ENCODE measurements around the gene URM1.

Gene URM1

GRCh38 chr9:128369024-128369706 lies 2.0 kb upstream of the URM1 start:
- Histone ChIP-seq H3K27me3 (no peaks in the 10 kb centered on the region), H3K36me3 (peaks cover 3% of the 10 kb centered on the region; the same call in 1 of the 2 replicates), H3K4me3 (ENCODE audit: low read depth, low read length) (no peak overlapping the region), H3K4me1 (no peaks in the 10 kb centered on the region), H3K9me3 (no peaks in the 10 kb centered on the region)
- TF ChIP-seq CTCF (IDR thresholded peaks at IDR 0.05; ENCODE audit: low read depth, low read length), result no peak
- DNase-seq, result no peak

DNA sequence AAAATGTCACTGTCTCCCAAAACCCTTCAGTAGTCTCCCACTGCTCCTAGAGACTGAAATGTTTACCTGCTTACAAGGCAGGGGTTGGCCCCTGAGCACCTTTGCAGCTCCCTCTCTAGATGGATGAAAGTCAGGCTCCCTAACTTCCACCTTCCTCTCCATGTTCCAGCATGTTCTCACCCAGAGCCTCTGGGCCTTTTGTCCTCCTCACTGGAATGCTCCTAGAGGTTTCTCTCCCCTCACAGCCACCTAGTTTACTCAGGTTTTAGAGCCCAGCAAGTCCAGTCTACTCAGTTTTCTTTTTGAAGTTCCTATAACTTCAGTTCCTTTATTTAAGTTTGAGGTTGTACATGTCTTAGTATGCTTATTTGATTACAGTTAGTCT lies 815 bp upstream of the URM1 start:
- Histone ChIP-seq H3K27me3 (no peaks in the 10 kb centered on the region), H3K9me3 (no peaks in the 10 kb centered on the region), H3K4me3 (ENCODE audit: low read depth, low read length) (peak overlapping the region; percentile 94), H3K36me3 (peaks cover 3% of the 10 kb centered on the region), H3K4me1 (no peaks in the 10 kb centered on the region)
- TF ChIP-seq CTCF (IDR thresholded peaks at IDR 0.05; ENCODE audit: low read depth, low read length), result no peak
- DNase-seq, result no peak

DNA sequence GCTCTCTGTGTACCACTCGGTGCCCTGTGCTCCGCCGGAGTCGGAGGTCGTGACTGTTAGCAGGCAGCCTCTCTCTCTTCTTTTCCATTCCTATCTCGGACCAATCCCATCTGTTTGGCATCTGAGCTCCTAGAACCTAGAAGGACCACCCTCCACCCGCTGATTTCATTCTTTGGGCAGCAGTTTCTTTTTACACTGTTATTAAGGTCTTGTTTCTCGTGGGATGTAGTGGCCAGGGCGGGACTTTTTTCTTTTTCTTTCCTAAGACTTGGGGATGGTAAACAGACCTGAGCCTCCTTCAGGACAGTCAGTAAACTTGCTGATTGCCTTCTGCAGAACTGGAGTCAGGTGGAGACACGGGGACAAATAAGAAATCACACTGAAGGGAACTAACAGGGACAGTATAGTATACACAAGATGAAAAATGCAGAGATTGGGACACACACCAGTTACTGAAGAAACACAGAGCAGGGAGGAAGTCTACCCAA lies 500 bp downstream of the URM1 start:
- Histone ChIP-seq H3K27me3 (no peaks in the 10 kb centered on the region), H3K4me1 (no peaks in the 10 kb centered on the region), H3K36me3 (peaks cover 4% of the 10 kb centered on the region), H3K9me3 (no peaks in the 10 kb centered on the region), H3K4me3 (ENCODE audit: low read depth, low read length) (peak overlapping the region; percentile 94)
- no peak for DNase-seq
- TF ChIP-seq CTCF (IDR thresholded peaks at IDR 0.05; ENCODE audit: low read depth, low read length), result no peak

DNA sequence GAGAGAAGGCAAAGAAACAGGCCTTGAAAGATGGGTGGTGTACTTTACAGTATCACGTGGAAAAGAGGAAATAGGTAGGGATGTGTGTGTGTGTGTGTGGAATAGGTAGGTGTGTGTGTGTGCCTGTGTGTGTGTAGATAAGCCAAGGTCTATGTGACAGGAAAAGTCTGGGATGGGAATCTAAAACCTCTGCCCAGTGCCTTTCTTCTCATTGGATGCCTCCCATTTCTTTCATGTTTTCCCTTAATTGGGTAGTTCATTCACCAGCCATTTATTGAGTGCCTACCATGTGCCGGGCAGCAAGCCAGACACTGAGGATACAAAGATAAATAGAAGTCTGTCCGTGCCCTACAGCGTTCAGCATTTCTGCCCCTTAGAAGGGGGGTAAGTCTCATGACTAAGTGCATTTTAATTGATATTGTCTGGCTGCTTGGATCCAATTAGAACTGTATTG lies 1.0 kb downstream of the URM1 start:
- H3K27me3 ChIP-seq, result no peaks in the 10 kb centered on the region
- no peaks in the 10 kb centered on the region for H3K9me3 ChIP-seq
- peak overlapping the region; percentile 94 for H3K4me3 ChIP-seq (ENCODE audit: low read depth, low read length)
- no peaks in the 10 kb centered on the region for H3K4me1 ChIP-seq
- peaks cover 8% of the 10 kb centered on the region for H3K36me3 ChIP-seq
- peak; percentile 72 for DNase-seq
- no peak for TF ChIP-seq CTCF (IDR thresholded peaks at IDR 0.05; ENCODE audit: low read depth, low read length)

DNA sequence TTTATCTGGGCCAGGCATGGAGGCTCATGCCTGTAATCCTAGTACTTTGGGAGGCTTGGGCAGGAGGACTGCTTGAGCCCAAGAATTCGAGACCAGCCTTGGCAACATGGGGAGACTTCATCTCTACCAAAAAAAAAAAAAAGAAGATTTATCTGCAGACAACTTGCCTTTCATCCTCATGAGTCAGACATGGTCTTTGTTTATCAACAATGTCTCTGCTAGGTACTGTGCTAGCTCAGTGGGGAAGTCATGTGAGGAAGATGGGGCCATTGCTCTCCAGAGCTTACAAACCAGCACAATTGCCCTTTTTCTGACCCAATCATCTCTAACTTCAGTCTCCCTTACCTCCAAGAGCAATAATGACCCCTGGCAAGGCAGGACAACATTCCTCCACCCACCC lies 1.6 kb downstream of the URM1 start:
- no peaks in the 10 kb centered on the region for H3K27me3 ChIP-seq
- peaks cover 8% of the 10 kb centered on the region for H3K36me3 ChIP-seq
- no peak for TF ChIP-seq CTCF (IDR thresholded peaks at IDR 0.05; ENCODE audit: low read depth, low read length)
- no peaks in the 10 kb centered on the region for H3K9me3 ChIP-seq
- H3K4me3 ChIP-seq (ENCODE audit: low read depth, low read length), result peak overlapping the region; percentile 94; the same call in 1 of the 2 replicates
- H3K4me1 ChIP-seq, result no peaks in the 10 kb centered on the region
- DNase-seq, result no peak

DNA sequence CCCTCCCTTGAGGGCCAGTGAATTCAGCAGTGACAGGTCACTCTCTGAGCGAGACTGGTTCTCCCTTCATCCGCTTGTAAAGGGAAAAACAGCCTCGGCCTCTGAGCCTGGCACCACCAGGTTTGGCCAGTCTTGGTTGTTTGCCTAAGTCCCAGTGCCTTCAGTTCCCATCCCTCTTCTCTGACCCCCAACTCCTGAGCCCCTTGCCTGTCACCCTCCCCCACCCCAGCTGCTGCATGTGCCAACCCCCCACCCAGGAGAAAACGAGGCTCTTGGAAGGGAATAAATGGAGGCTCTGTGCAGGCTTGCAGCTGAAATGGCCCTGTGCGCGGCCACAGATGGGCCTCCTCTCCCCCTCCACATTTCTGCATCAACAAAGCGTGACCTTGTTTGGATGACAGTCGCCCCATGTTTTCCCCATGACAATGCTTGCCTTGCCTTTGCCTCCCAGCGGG lies 3.1 kb downstream of the URM1 start:
- no peak for DNase-seq
- no peaks in the 10 kb centered on the region for H3K27me3 ChIP-seq
- no peak for TF ChIP-seq CTCF (IDR thresholded peaks at IDR 0.05; ENCODE audit: low read depth, low read length)
- no peaks in the 10 kb centered on the region for H3K4me1 ChIP-seq
- no peak overlapping the region for H3K4me3 ChIP-seq (ENCODE audit: low read depth, low read length)
- no peaks in the 10 kb centered on the region for H3K9me3 ChIP-seq
- peaks cover 11% of the 10 kb centered on the region for H3K36me3 ChIP-seq
